NOMO-1 treated with DMSO at 0.1 percent for 48 hours (cell line): ENCODE measurements around the gene KRT75.

Experiments
- DNase-seq: peaks from one replicate; lab custom pipeline; 2025; ENCODE audit not compliant: unreplicated experiment; lab: John Stamatoyannopoulos, UW

Gene KRT75

GRCh38 chr12:52440821-52441319 lies 6.7 kb upstream of the KRT75 start:
- no peak for DNase-seq

- DNase-seq = no peak
Measured at GRCh38 chr12:52439845-52440244, 5.7 kb upstream of the KRT75 start.

DNA sequence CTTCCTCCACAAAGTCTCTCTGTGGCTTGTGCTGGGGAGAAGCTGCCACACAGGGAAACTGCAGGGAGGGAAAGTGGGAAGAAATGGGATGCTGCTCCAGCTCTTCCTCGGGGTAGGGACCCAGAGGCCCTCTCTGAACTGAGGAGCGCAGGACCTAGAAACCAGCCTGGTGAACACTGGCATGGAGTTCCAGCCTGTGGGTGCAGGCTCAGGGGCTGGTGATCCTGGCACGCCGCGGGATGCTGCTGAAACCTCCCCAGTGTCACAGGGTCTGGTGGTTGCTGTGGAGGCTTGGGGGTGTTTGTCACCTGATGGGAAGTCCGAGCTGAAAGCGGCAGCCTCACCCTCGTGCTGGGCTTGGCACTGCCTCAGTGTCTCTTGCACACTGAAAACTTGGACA lies 5.2 kb upstream of the KRT75 start:
- DNase-seq = no peak

GRCh38 chr12:52438305-52439301 lies 4.4 kb upstream of the KRT75 start:
- DNase-seq = no peak

DNA sequence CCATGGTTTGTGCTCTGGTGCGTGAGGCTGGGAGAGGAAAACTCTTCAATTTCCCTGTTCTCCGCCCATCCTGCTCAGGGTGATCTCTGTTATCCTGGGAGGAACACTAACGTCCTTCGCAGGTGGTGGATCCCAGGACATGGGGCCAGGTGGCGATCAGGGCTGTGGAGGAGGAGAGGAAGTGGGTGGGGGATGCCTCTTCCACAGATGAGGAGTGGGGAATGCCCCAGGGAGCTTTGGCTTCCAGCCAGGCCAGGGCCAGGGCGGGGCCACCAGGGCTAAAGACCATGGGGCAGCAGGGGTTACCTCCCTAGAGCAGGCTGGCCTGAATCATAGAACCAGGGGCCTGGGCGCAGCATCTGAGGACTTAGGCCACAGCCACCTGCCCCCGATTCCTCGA lies 3.3 kb upstream of the KRT75 start:
- DNase-seq = no peak

GRCh38 chr12:52436828-52437474 lies 2.8 kb upstream of the KRT75 start:
- no peak for DNase-seq

DNA sequence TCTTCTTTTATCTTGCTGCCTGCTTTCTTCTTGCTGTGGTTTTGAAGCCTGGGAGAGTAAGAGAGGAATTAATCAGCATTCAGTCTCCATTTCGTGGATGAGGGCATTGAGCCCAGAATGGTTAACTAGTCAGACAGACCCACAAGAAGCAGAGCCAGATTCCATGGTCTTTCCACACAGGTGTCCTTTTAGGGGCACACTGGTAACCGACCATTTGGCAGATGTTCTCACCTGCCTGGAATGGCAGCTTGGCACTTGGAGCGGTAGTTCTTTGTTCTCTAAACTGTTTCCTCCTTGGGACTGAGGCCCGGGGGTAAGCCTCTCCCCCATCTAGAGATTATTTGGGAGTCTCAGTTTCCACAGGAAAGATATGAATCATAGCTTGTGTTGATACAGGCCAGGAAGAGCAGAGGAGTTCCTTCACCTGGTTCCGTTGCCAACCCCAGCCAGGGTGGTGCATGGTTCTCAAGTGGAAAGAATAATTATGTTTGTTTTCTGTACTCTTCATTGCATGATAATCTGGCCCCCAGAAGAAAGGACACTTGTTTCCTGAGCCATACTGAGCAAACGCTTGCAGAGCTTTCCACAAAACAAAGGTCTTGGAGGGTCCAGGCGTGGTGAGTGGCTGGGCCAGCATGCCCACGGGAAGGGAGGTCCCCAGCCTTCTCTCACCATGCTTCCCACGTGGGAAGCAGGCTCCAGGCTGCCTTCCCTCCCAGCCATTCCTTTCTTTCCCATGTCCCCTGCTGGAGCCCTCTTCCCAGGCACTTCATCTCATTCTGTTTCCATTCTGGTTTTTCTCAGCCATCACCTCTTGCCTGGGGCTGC lies 2.0 kb upstream of the KRT75 start:
- DNase-seq = no peak

DNA sequence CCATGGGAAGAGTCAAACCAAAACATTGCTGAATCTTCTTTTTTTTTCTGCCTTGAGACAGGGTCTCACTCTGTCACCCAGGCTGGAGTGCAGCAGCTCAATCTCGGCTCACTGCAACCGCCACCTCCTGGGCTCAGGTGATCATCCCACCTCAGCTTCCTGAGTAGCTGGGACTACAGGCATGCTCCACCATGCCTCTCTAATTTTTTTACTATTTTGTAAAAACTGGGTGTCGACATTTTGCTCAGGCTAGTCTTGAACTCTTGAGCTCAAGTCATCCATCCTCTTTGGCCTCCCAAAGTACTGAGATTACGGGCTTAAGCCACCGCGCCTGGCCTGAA lies 1.5 kb upstream of the KRT75 start:
- DNase-seq = no peak

GRCh38 chr12:52434760-52435530 lies 774 bp upstream of the KRT75 start:
- no peak for DNase-seq

- no peak for DNase-seq
Measured at GRCh38 chr12:52433501-52434080, 580 bp downstream of the KRT75 start.

DNA sequence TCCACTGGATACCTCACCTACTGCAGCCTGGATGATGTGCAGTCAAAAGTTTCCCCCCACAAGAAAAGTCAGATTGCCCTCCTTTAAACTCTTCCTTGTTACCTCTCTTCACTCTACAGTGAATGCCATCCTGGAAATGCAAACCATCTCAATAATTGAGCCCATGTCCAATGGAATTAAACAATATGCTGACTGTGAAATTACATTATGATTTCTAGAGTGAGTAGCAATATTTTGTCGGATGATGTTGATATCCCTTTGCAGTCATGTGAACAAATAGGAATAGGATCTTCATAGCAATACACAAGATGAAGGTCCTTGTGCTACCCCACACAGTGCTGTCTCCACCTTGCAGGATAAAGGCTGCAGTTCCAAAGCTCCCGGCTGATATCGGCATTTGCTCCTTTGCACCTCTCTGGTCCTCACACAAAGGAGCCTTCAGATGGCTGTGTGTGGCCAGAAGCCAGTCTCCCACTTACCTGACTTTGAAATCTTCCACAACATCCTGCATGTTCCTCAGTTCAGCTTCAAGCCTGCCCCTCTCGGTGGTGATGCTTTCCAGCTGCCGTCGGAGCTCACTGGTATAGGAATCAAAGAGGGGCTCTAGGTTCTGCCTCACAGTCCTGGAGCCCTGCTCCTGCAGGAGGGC lies 1.5 kb downstream of the KRT75 start:
- no peak for DNase-seq

DNA sequence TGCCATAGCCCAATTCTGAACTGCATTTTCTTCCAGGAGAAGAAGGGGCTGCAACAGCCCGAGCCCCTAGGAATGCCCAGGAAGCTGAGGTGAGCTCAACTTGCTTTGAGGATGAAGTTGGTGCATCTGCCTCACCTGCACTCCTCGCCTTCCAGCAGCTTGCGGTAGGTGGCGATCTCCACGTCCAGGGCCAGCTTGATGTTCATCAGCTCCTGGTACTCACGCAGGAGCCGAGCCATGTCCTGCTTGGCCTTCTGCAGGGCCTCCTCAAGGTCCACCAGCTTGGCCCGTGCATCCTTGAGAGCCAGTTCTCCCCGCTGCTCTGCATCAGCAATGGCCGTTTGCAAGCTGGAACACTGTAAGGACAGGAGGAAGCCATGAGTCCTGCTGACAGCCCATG lies 6.0 kb downstream of the KRT75 start:
- DNase-seq = no peak

GRCh38 chr12:52427083-52427482 lies 7.1 kb downstream of the KRT75 start:
- DNase-seq = no peak

GRCh38 chr12:52426034-52426433 lies 8.1 kb downstream of the KRT75 start:
- DNase-seq = no peak

DNA sequence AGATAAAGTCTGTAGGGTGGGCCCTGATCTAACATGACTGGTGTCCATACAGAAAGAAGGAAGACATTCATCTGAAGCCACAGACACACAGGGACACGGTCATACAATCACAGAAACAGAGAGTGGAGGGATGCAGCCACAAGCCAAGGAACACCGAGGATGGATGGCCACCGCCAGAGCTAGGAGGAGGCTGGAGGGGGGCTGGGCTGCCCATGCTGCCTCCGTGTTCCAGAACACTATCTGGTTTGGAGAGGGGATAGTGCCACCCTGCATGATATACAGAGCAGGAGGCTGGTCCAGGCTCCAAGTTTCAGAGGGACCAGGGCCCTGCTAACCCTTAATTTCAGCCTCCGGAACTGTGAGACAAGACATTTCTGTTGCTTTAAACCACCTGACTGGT lies 8.7 kb downstream of the KRT75 start:
- no peak for DNase-seq

- no peak for DNase-seq
Measured at GRCh38 chr12:52423661-52424500, 10.3 kb downstream of the KRT75 start.

DNA sequence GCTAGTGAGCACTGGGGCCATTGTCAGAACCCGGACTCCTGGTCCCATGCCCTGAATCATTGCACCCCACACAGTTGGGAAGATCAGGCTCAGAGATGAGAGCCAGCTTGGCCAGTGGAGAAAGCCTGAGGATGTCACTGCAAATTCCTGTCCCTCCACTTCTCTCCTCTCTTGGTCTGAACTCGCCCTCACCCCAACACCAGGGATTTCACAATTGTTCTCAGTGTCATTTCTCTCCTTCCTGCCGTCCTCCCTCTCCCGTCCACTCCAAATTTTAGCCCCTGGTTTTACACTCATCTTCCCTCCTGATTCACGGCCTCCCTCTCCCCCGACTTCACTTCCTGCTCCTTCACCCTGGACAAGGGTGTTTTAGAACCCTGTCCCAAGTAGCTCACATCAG lies 11.1 kb downstream of the KRT75 start:
- DNase-seq = no peak

DNA sequence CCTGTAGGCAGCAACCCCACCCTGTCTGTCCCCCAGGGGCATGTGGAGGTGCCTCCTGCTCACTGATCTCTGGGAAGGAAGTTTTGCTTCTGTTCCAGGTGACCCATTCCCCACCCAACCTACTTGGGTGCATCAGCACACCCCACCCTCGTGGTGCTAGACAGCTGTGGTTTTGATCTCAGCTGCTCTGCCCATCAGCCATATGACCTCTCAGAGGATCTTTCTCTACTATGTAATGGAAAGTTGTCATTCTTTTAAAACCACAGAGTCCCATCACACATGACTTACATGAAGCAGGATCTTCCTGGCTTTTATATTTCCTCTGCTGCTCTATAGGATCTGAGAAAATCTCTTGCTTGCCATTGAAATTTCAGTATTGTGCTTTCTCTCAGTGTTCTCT lies 14.5 kb downstream of the KRT75 start:
- DNase-seq = no peak

DNA sequence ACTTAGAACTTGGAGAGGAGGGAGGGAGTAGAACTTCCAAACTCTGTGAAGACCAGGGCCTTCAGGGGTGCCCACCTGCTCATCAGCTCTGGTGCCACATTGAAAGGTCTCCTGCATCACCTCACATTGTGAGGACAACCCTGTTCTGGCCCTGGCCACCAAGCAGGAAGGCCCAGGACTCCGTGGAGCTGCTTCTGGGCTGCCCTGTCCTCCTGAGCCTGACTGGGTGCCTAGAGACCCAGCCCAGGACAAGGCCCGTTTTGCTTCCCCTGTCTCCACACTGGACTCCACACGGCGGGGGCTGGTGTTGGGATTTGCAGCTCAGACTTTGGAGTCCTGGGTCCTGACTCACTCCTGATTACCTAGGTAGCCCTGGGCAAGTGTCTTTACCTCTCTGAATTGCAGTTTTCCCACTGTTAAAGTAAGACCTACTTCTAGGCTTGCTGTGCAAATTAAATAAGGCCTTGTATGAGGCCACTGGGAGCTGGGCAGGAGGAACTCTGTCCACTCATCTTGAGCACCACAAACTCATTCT lies 15.5 kb downstream of the KRT75 start:
- no peak for DNase-seq
